Measurements from ENCODE around the gene NCAM1. TPM values are rescaled to one million over a fixed set of nuclear protein-coding genes. Genes with fewer than 3 reads are reported as not detected.

NCAM1 gene
- total RNA-seq, 2 donors from 2014 or later = 225 to 229 TPM

GRCh38 chr11:113283881-113284280 is 322.7 kb downstream of the NCAM1 start:
- Histone ChIP-seq H3K27me3 (no peaks in the 10 kb centered on the region), H3K4me3 (no peak overlapping the region), H3K9me3 (no peaks in the 10 kb centered on the region), H3K4me1 (no peaks in the 10 kb centered on the region), H3K36me3 (no peaks in the 10 kb centered on the region), H3K27ac (no peak overlapping the region)
- TF ChIP-seq CTCF (IDR thresholded peaks at IDR 0.05) = no peak
- peak; percentile 38 for DNase-seq (ENCODE audit: low spot score)

GRCh38 chr11:113286009-113286408 is 324.8 kb downstream of the NCAM1 start:
- TF ChIP-seq CTCF (IDR thresholded peaks at IDR 0.05) = no peak
- H3K4me3 ChIP-seq = no peak overlapping the region
- H3K27ac ChIP-seq = no peak overlapping the region
- peaks cover 0 to 5% of the 10 kb centered on the region in 2 donors for H3K4me1 ChIP-seq
- no peaks in the 10 kb centered on the region for H3K27me3 ChIP-seq
- H3K36me3 ChIP-seq = no peaks in the 10 kb centered on the region
- peak; percentile 48 for DNase-seq (ENCODE audit: low spot score)
- H3K9me3 ChIP-seq = no peaks in the 10 kb centered on the region

GRCh38 chr11:113286509-113287497 is 325.6 kb downstream of the NCAM1 start:
- TF ChIP-seq CTCF (IDR thresholded peaks at IDR 0.05) = no peak
- H3K27ac ChIP-seq = no peak overlapping the region

GRCh38 chr11:113287801-113288200 is 326.6 kb downstream of the NCAM1 start:
- H3K27me3 ChIP-seq = no peaks in the 10 kb centered on the region
- no peak for TF ChIP-seq CTCF (IDR thresholded peaks at IDR 0.05)
- no peak overlapping the region for H3K27ac ChIP-seq
- no peak for DNase-seq (ENCODE audit: low spot score)
- H3K36me3 ChIP-seq = no peaks in the 10 kb centered on the region
- peaks cover 0 to 5% of the 10 kb centered on the region in 2 donors for H3K4me1 ChIP-seq
- no peak overlapping the region for H3K4me3 ChIP-seq
- H3K9me3 ChIP-seq = no peaks in the 10 kb centered on the region

More at GRCh38 chr11:113286509-113287497, 325.6 kb downstream of the NCAM1 start:
- no peaks in the 10 kb centered on the region for H3K36me3 ChIP-seq
- no peak overlapping the region for H3K4me3 ChIP-seq
- no peaks in the 10 kb centered on the region for H3K9me3 ChIP-seq
- no peaks in the 10 kb centered on the region for H3K27me3 ChIP-seq
- H3K4me1 ChIP-seq = peaks cover 0 to 5% of the 10 kb centered on the region in 2 donors
- no peak for DNase-seq (ENCODE audit: low spot score)

DNA sequence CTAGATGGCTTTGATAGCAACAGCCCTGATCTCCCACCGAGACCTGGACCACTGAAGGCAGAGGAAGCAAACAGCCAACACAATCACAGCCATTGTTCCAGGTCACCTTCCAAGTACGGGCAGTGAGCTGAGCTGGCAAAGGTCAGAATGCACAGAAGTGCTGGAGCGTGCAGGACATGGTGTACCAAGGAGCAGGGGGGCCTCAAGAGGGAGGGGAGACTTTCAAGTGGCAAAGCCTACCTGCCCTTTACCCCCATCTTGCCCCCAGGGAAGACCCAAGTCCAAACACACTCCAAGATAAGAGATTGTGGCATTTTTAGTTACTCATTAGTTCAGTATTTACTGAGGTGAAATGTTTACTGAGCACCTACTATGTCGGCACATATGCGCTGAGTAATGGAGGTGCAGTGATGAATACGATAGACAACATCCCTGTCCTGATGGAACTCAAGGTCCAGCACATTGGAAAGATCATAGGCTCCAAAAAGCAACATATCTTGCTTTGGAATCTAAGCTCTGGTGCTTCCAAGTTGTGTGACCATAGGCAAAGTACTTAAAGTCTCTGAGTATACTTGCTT is 327.2 kb downstream of the NCAM1 start:
- TF ChIP-seq CTCF (IDR thresholded peaks at IDR 0.05) = no peak
- Histone ChIP-seq H3K36me3 (no peaks in the 10 kb centered on the region), H3K4me1 (peaks cover 0 to 5% of the 10 kb centered on the region in 2 donors), H3K4me3 (no peak overlapping the region), H3K27ac (no peak overlapping the region), H3K9me3 (no peaks in the 10 kb centered on the region), H3K27me3 (no peaks in the 10 kb centered on the region)
- DNase-seq (ENCODE audit: low spot score) = no peak
